H4 (cell line): Measurements from ENCODE around the gene ITLN2. TPM values are rescaled to one million over a fixed set of nuclear protein-coding genes. Genes with fewer than 3 reads are reported as not detected.
"Not testable (repeated sequence)": the region's sequence is repeated elsewhere in the genome, so short reads cannot be mapped to it uniquely, and the experiment has no call there.

ENCODE experiments used
- DNase-seq: peaks from one replicate; pipeline ENCODE4 v3.0.0-alpha.2; 2015; ENCODE audit warnings: low spot score
- total RNA-seq: library from RNA; depleted of rRNA; stranded (reverse); fragments of >200 nt; shearing (Covaris generic); gene quantifications from 2 replicates; pipeline ENCODE4 v1.2.3, GENCODE V29; 2014

The ITLN2 gene
- total RNA-seq, 1 experiment from 2014 or later, result not detected

DNA sequence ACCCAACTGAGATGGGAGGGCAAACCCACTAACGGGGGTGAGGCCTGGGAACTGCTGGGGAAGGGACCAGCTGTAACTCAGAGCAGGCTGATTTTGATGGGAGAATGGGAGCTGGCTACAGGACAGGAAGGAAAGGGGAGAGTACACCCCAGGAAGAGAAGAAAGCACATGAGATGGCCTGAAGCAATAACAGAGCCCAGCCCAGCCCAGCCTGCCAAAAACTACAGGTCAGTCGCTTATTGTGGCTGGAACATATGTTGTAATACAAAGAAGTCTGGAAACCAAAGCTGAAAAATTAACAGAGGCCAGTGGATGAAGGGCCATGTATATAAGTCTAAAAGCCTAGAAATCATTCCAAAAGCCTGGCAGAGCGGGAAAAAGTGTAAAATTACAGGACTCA, 1.6 kb downstream of the ITLN2 start:
- no peak for DNase-seq

DNA sequence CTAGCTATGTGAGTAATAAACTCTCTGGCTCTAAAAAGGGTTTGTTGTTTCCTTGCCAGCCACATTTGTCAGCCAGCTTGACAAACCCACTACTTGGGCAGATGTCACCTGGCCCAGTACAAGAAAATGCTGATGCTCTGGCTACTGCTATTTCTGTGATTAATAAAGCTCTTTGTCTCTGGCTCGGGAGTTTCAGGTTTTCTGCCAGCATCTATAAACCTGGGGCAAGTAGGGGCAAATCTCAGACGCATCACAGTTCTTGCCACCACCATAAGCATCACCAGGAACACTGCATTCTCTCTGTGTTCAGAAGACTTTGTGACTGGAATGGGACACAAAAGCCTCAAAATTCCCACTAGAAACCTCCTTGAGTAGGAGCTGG, 2.5 kb downstream of the ITLN2 start:
- DNase-seq, result no peak

DNA sequence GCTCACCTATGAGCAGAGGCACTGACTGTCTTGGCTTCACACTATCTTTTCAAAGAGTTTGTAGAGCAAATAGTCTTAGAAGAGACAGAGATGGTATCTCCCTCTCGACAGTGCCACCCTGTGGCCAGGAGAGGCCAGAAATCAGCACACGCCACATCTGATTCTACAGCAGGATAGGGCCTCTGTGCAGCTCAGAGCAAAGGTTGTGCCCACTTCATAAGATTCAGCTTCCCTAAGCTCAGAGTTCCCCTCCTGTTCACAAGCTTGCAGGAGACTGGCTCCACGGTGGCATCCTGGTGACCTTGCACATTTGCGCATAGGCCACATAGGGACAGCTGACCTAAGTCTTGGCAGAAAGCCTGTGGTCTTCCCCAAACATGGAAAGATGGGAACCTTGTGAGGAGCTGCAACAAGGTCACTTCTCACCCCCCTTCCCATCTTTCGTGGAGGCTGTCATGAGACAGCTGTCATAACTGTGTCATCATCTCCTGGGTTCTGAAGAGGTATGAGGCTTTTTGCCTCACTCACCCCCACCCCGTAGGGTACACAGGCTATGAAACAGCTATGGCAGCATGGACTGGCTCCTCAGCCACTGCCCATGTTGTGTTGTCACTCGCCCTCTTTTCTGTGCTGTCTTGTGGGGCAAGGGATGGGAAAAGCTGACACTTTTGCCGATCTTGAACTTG, 3.0 kb downstream of the ITLN2 start:
- DNase-seq, result peak; percentile 55

- DNase-seq, result no peak
Observed at GRCh38 chr1:160950657-160951056, 4.0 kb downstream of the ITLN2 start.

DNA sequence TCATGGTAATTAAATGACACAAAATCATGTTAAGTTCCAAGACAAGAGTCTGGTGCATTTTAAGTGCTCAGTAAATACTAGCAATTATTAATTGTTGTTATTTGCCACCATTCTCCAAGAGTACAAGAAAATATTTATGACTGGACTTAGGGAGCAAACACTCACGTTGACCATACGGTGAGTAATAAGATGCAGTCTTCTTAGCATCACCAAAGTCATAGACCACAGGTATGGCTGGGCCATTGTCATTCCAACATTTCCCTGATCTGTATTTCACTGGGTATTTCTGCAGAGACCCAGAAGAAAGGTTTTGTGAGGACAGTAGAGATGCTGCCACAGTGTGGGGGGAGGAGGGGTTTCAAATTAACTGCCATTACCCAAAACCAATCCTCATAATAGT, 4.7 kb downstream of the ITLN2 start:
- DNase-seq, result no peak

GRCh38 chr1:160949216-160949880, 5.3 kb downstream of the ITLN2 start:
- DNase-seq, result peak; percentile 32

DNA sequence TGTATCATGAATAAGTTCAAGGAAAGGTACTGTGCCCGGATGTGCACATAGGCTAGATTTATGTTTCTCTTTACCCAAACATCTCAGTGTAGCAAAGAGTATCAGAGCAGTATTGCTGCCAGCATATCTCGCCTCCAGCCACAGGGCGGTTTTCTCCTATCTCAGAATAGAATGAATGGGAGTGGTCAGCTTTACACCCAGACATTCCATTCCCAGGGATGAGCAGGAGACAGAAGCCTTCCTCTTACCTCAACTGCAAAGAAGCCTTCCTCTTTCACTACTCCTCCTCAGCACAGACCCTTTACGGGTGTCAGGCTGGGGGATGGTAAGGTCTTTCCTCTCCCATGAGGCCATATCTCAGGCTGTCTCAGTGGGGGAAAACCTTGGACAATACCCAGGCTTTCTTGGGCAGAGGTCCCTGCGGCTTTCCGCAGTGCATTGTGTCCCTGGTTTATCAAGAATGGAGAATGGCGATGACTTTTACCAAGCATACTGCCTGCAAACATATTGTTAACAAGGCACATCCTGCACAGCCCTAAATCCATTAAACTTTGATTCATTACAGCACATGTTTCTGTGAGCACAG, 7.3 kb downstream of the ITLN2 start:
- DNase-seq, result not testable (repeated sequence)

GRCh38 chr1:160945881-160946280, 8.7 kb downstream of the ITLN2 start:
- not testable (repeated sequence) for DNase-seq

DNA sequence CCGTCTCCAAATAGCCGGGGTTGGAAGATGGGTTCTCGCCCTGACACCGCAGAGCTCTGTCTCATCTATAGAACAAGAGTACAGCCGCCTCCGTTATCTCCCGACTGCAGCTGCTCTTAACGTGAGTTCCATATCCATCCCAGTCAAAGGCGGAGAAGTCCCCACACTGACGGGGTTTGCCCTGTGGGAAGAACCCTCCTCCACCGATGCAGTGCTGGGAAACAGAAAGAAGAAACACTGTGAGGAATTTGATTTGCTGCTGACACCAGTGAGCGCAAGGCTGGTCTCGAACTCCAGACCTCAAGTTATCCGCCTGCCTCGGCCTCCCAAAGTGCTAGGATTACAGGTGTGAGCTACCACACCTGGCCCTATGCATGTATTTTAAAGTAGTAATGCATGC, 9.5 kb downstream of the ITLN2 start:
- no peak for DNase-seq

GRCh38 chr1:160942926-160943325, 11.7 kb downstream of the ITLN2 start:
- peak; percentile 18 for DNase-seq

- DNase-seq, result not testable (repeated sequence)
Observed at GRCh38 chr1:160936666-160937065, 17.9 kb downstream of the ITLN2 start.

DNA sequence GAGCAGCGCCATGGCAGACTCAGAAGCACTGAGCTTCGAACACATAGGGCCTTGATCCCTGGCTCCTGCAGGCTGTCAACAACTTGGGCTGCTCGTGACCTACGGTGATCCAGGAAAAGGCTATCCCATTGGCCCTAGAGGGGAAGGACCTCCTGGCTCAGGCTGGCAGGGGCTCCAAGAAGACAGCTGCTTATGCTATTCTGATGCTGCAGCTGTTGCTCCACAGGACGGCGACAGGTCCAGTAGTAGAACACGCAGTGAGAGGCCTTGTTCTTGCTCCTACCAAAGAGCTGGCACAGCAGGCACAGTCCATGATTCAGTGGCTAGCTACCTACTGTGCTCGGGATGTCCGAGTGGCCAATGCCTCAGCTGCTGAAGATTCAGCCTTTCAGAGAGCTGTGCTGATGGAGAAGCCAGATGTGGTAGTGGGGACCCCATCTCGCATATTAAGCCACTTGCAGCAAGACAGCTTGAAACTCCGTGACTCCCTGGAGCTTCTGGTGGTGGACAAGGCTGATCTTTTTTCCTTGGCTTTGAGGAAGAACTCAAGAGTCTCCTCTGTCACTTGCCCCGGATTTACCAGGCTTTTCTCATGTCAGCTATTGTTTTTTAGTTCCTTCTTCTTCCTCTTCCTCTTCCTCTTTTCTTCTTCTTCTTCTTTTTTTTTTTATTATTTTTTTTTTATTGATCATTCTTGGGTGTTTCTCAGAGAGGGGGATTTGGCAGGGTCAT, 18.9 kb downstream of the ITLN2 start:
- no peak for DNase-seq

GRCh38 chr1:160933305-160933704, 21.3 kb downstream of the ITLN2 start:
- not testable (repeated sequence) for DNase-seq

DNA sequence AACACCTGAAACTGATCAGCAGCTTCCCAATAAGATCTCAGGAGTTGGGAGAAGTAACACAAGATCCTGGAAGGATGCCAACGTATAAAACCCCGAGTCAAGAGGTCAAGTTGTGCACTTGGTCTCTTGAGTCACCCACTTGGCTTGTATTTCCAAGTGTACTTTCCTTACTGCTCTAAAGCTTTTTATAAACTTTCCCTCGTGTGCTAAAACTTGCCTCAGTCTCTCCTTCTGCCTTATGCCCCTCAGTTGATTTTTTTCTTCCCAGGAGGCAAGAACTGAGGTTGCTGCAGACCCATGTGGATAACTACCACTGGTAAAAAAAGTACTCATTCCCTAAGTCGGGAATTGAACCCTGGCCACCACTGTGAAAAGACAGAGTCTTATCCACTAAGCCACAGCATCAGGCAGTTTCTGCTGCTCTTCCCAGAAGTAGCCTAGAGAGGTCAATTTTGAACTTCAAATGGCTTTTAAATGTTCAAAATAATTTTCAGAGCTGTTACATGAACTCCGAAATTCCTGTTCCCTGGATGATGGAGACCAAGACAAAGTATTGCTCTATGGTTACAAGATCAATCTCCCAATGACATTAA, 28.9 kb downstream of the ITLN2 start:
- no peak for DNase-seq

DNA sequence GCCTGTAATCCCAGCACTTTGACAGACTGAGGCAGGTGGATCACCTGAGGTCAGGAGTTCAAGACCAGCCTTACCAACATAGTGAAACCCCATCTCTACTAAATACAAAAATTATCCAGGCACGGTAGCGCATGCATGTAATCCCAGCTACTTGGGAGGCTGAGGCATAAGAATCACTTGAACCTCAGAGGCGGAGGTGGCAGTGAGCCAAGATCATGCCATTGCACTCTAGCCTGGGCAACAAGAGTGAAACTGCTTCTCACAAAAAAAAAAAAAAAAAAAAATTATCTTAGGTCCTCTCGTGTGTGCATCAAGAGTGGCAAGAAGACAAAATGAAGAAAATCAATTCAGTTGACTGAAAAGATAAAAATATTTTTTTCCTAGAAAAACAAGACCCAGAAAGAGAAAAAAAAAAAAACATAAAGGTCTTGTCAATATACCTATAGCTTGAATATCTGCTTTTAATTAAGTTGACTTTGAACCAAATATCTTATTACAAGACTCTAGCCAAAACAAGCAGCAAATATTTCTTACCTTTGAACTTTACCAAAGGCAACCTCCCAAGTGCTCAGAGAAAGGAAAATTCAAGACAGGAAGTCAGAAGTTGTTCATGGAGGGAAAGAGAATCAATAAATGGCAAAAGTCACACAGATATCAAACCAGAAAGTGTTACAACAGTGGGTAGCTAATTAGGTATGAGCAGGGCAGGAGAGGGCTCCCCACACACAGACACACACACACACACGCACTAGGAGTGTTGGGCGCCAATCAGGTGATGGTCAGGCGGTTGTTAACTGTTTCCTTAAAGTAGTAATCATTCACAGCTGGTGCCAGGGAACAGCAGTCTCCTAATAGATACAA, 29.6 kb downstream of the ITLN2 start:
- no peak for DNase-seq

DNA sequence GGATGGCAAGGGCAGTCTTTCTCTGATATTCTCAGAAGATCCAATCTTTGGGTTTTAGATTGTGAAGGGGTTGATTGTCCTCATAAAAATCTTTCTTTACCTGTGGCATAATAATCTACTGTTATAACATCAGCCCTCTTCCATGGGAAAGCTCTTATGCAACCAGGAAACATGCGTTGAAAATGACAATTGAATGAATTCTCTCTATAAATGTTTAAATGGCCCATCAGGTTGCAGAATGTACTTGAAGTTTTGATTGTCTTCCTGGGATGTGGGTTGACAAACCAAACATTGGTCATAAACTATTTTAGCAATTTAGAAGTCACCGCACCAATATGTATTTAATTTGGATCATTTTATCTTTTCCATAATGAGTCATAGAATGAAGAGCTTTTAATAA, 37.9 kb downstream of the ITLN2 start:
- DNase-seq, result no peak

DNA sequence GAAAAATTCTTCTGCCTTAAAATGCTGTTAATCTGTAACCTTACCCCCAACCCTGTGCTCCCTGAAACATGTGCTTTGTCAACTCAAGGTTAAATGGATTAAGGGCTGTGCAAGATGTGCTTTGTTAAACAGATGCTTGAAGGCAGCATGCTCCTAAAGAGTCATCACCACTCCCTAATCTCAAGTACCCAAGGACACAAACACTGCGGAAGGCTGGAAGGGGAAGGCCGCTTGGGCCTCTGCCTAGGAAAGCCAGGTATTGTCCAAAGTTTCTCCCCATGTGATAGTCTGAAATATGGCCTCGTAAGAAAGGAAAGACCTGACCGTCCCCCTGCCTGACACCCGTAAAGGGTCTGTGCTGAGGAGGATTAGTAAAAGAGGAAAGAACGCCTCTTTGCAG, 41.4 kb downstream of the ITLN2 start:
- not testable (repeated sequence) for DNase-seq

GRCh38 chr1:160911925-160912324, 42.7 kb downstream of the ITLN2 start:
- no peak for DNase-seq

DNA sequence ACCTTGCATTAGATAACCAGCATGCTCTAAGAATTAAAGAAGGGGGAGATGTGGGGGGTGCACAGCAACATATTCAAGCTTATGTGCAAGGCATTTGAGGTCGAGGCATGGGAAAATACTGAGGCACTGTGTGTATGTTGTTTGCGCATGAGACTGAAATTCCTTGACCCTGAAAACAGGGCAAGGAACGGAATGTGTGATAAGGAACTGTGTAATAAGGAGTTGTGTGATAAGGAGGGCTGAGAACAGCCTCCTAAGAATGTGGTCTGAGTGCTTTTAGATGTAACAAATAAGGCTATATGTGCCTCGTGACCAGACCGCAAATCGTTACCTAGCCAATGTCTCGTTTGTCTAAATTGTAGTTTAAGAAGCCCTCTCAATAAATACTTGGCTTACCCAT, 43.2 kb downstream of the ITLN2 start:
- no peak for DNase-seq

- no peak for DNase-seq
Observed at GRCh38 chr1:160910170-160910750, 44.3 kb downstream of the ITLN2 start.

DNA sequence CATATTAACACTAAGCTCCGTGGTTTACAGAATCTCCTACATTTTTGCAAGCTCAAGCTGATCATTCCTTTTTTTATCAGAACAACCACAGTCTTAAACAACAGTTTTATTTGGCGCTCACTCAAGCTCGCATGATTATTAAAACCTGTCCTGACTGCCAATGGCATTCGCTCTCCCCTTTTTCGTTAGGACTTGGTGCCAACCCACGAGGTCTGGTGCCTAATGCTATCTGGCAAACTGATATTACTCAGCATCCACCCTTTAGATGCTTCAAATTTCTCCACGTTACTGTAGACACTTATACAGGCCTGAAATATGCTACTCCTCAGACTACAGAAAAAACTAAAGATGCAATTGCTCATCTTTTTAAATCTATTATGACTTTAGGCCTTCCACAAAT, 46.6 kb downstream of the ITLN2 start:
- no peak for DNase-seq
